Suppressor macrophage (primary cell): ENCODE data around the gene NUP93.

Experiments
- DNase-seq, 4 experiments: peaks; one replicate each; pipeline ENCODE4 v3.0.0-alpha.2; 2020 to 2022
- total RNA-seq, 17 experiments: gene quantifications; one replicate each; lab custom pipeline; 2026; ENCODE audit warnings: mixed read lengths in 6 of 17, inconsistent platforms in 3 of 17; lab: John Stamatoyannopoulos, UW

The NUP93 gene
- total RNA-seq, result 41.4 to 90.7 (median 62.2) reads per million in 17 experiments

- DNase-seq, result peak; percentile 92 to 96 (median 95)
Observed at GRCh38 chr16:56729735-56730662, at the start of gene NUP93. TSS of gene NUP93 (plus strand) at chr16:56730129. CDS start at chr16:56748248, 18,119 bp downstream.

GRCh38 chr16:56681939-56682702, 47.8 kb upstream of the NUP93 start, which contains the start of gene MT1X:
TSS of gene MT1X (plus strand) at chr16:56682470. CDS start at chr16:56682541, 71 bp downstream.
- peak; percentile 94 to 98 (median 95) for DNase-seq

- DNase-seq, result peak in 1 of 4 experiments; percentile 15
Observed at GRCh38 chr16:56682703-56683397, 47.1 kb upstream of the NUP93 start.

GRCh38 chr16:56683424-56684172, 46.3 kb upstream of the NUP93 start:
- DNase-seq, result no peak

- no peak for DNase-seq
Observed at GRCh38 chr16:56684256-56684925, 45.5 kb upstream of the NUP93 start.

- no peak for DNase-seq
Observed at GRCh38 chr16:56684926-56685590, 44.9 kb upstream of the NUP93 start.

GRCh38 chr16:56686758-56687157, 43.2 kb upstream of the NUP93 start:
- no peak for DNase-seq

GRCh38 chr16:56688762-56689161, 41.2 kb upstream of the NUP93 start:
- DNase-seq, result no peak

- DNase-seq, result no peak
Observed at GRCh38 chr16:56689171-56689570, 40.8 kb upstream of the NUP93 start.

- no peak for DNase-seq
Observed at GRCh38 chr16:56690420-56691122, 39.4 kb upstream of the NUP93 start.

GRCh38 chr16:56691885-56692284, 38.0 kb upstream of the NUP93 start:
- DNase-seq, result peak; percentile 47 to 80 (median 66)

GRCh38 chr16:56695246-56695645, 34.7 kb upstream of the NUP93 start:
- no peak for DNase-seq

GRCh38 chr16:56697456-56698155, 32.3 kb upstream of the NUP93 start:
- DNase-seq, result no peak

GRCh38 chr16:56700195-56700594, 29.7 kb upstream of the NUP93 start:
- DNase-seq, result no peak

- DNase-seq, result no peak
Observed at GRCh38 chr16:56700631-56701030, 29.3 kb upstream of the NUP93 start.

GRCh38 chr16:56701534-56701933, 28.4 kb upstream of the NUP93 start:
- DNase-seq, result no peak

GRCh38 chr16:56702836-56703235, 27.1 kb upstream of the NUP93 start:
- no peak for DNase-seq

GRCh38 chr16:56708525-56709442, 21.1 kb upstream of the NUP93 start:
- no peak for DNase-seq
